Testis (tissue), 2 donors: Measurements from ENCODE around the gene SLC25A30.

Source experiments
- POLR2A ChIP-seq: fragments of 450-650 bp; IDR thresholded peaks from one replicate; pipeline ENCODE4 v1.6.1; 2017; ENCODE audit warnings: antibody characterized with exemption, mild to moderate bottlenecking, moderate library complexity
- TF ChIP-seq, protein P1 (sequence below), 3 experiments: fragments of 450-650 bp in 2 of 3; fragments of 200-600 bp in 1 of 3; sonication (generic) in 1 of 3; IDR thresholded peaks; one replicate each; pipeline ENCODE4 v1.5.1; 2016 to 2019; ENCODE audit warnings: antibody characterized with exemption in 3 of 3, mild to moderate bottlenecking in 2 of 3, moderate library complexity in 1 of 3

DNA sequence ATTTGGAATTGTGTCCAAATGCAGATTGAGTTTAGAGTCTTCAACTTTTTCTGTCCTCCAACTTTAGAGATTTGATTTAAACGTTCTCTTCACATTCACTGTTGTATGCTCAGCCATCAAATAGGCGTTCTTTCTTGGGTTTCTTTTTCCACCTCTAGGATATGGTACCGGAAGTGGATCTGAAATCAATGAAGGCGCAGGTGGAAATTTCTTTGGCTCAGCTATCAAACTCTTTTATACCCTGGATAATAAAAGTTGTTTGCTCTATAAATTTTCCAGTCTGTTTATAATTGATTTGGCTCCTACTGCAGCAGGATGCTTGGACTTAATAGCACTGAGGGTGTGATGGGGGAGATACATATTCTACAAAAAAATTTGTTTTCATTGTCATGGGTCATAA lies 48.2 kb upstream of the SLC25A30 start:
- TF ChIP-seq, protein P1, sequence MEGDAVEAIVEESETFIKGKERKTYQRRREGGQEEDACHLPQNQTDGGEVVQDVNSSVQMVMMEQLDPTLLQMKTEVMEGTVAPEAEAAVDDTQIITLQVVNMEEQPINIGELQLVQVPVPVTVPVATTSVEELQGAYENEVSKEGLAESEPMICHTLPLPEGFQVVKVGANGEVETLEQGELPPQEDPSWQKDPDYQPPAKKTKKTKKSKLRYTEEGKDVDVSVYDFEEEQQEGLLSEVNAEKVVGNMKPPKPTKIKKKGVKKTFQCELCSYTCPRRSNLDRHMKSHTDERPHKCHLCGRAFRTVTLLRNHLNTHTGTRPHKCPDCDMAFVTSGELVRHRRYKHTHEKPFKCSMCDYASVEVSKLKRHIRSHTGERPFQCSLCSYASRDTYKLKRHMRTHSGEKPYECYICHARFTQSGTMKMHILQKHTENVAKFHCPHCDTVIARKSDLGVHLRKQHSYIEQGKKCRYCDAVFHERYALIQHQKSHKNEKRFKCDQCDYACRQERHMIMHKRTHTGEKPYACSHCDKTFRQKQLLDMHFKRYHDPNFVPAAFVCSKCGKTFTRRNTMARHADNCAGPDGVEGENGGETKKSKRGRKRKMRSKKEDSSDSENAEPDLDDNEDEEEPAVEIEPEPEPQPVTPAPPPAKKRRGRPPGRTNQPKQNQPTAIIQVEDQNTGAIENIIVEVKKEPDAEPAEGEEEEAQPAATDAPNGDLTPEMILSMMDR (IDR thresholded peaks at IDR 0.05) = no peak
- no peak for TF ChIP-seq POLR2A
